ENCODE measurements around the gene SLC6A1.

- TF ChIP-seq CTCF (IDR thresholded peaks at IDR 0.05): no peak
- no peak for TF ChIP-seq POLR2A (IDR thresholded peaks at IDR 0.05)
Measured at GRCh38 chr3:10954740-10955139, 37.8 kb upstream of the SLC6A1 start.
